Myocyte (in vitro differentiated cells): ENCODE data around the gene RIMBP2. TPM values are rescaled to one million over a fixed set of nuclear protein-coding genes. Genes with fewer than 3 reads are reported as not detected.

Experiments
- DNase-seq: peaks from one replicate; pipeline ENCODE4 v3.0.0-alpha.2; 2012; ENCODE audit warnings: low read depth
- total RNA-seq: library from RNA; depleted of rRNA; stranded (reverse); fragments of >200 nt; gene quantifications from 2 replicates; pipeline ENCODE4 v1.2.3, GENCODE V29; 2014

Gene RIMBP2
- total RNA-seq, 1 donor from 2014 or later: not detected

GRCh38 chr12:130474599-130475269 is 241.4 kb downstream of the RIMBP2 start:
- no peak for DNase-seq

- DNase-seq: no peak
These were observed 242.8 kb downstream of the RIMBP2 start for GRCh38 chr12:130473266-130473665.

GRCh38 chr12:130470969-130471368 is 245.1 kb downstream of the RIMBP2 start:
- DNase-seq: no peak

- DNase-seq: no peak
These were observed 246.5 kb downstream of the RIMBP2 start for GRCh38 chr12:130469552-130469951.

- no peak for DNase-seq
These were observed 247.3 kb downstream of the RIMBP2 start for GRCh38 chr12:130468700-130469245.

- DNase-seq: no peak
These were observed 247.9 kb downstream of the RIMBP2 start for GRCh38 chr12:130468186-130468585.

GRCh38 chr12:130465626-130466025 is 250.5 kb downstream of the RIMBP2 start:
- DNase-seq: no peak

GRCh38 chr12:130465046-130465445 is 251.1 kb downstream of the RIMBP2 start:
- DNase-seq: no peak

- no peak for DNase-seq
These were observed 252.1 kb downstream of the RIMBP2 start for GRCh38 chr12:130463818-130464670.

- DNase-seq: no peak
These were observed 252.8 kb downstream of the RIMBP2 start for GRCh38 chr12:130463275-130463658.

- no peak for DNase-seq
These were observed 253.4 kb downstream of the RIMBP2 start for GRCh38 chr12:130462558-130463274.

- no peak for DNase-seq
These were observed 254.1 kb downstream of the RIMBP2 start for GRCh38 chr12:130461839-130462557.

- no peak for DNase-seq
These were observed 254.7 kb downstream of the RIMBP2 start for GRCh38 chr12:130461447-130461815.

GRCh38 chr12:130460611-130461446 is 255.3 kb downstream of the RIMBP2 start:
- no peak for DNase-seq

- DNase-seq: no peak
These were observed 256.2 kb downstream of the RIMBP2 start for GRCh38 chr12:130459916-130460315.

- no peak for DNase-seq
These were observed 257.8 kb downstream of the RIMBP2 start for GRCh38 chr12:130458341-130458740.

GRCh38 chr12:130457215-130457614 is 258.9 kb downstream of the RIMBP2 start:
- DNase-seq: no peak

- DNase-seq: no peak
These were observed 259.5 kb downstream of the RIMBP2 start for GRCh38 chr12:130456375-130457199.

- DNase-seq: no peak
These were observed 260.9 kb downstream of the RIMBP2 start for GRCh38 chr12:130455161-130455560.
